GM12891 (cell line): Measurements from ENCODE around the gene TIMP2.

Source experiments
- POLR2A ChIP-seq: IDR thresholded peaks from 2 replicates; pipeline ENCODE4 v1.6.1; 2011; ENCODE audit warnings: low read depth, low read length, control low read depth
- POLR2AphosphoS5 ChIP-seq: IDR thresholded peaks from 2 replicates; pipeline ENCODE4 v1.6.1; 2011; ENCODE audit warnings: low read depth, low read length, control low read depth
- POU2F2 ChIP-seq: IDR thresholded peaks from 2 replicates; pipeline ENCODE4 v1.6.1; 2011; ENCODE audit warnings: low read depth, mild to moderate bottlenecking, control low read depth, low read length, moderate library complexity
- TAF1 ChIP-seq: IDR thresholded peaks from 2 replicates; pipeline ENCODE4 v1.6.1; 2011; ENCODE audit warnings: low read depth, low read length, control low read depth

GRCh38 chr17:78962345-78962983 is 37.3 kb upstream of the TIMP2 start:
- TF ChIP-seq POLR2AphosphoS5 (no peak), POLR2A (no peak), TAF1 (no peak), POU2F2 (no peak)
